DMS114 treated with DMSO at 0.1 percent for 48 hours (cell line): ENCODE measurements around the gene ZNF530.

Source experiments
- DNase-seq: peaks from one replicate; lab custom pipeline; 2025; ENCODE audit not compliant: unreplicated experiment; lab: John Stamatoyannopoulos, UW

The ZNF530 gene

GRCh38 chr19:57599761-57600383 lies at the start of gene ZNF530:
Gene ZNF530, plus strand, starts transcription at chr19:57599885. Its CDS starts 4,461 bp downstream, at chr19:57604346.
- DNase-seq = peak; percentile 76

- DNase-seq = no peak
Observed at GRCh38 chr19:57552432-57552831, 47.3 kb upstream of the ZNF530 start.

GRCh38 chr19:57557659-57558058 lies 42.0 kb upstream of the ZNF530 start:
- no peak for DNase-seq

GRCh38 chr19:57558525-57558924 lies 41.2 kb upstream of the ZNF530 start:
- DNase-seq = no peak

GRCh38 chr19:57559008-57559403 lies 40.7 kb upstream of the ZNF530 start:
- DNase-seq = no peak

- peak; percentile 84 for DNase-seq
Observed at GRCh38 chr19:57559404-57560025, 40.2 kb upstream of the ZNF530 start, which contains the start of gene ZNF550. Gene ZNF550, minus strand, starts transcription at chr19:57559863. Its CDS starts 181 bp downstream, at chr19:57559682.

- DNase-seq = no peak
Observed at GRCh38 chr19:57560049-57560491, 39.6 kb upstream of the ZNF530 start.

GRCh38 chr19:57563547-57563946 lies 36.1 kb upstream of the ZNF530 start:
- DNase-seq = no peak

GRCh38 chr19:57566396-57567265 lies 33.1 kb upstream of the ZNF530 start:
- no peak for DNase-seq

- DNase-seq = no peak
Observed at GRCh38 chr19:57570707-57571106, 29.0 kb upstream of the ZNF530 start.

GRCh38 chr19:57572415-57572947 lies 27.2 kb upstream of the ZNF530 start:
- DNase-seq = no peak

- no peak for DNase-seq
Observed at GRCh38 chr19:57576661-57577060, 23.0 kb upstream of the ZNF530 start.

- peak; percentile 97 for DNase-seq
Observed at GRCh38 chr19:57578487-57579205, 21.0 kb upstream of the ZNF530 start, which contains the start of gene ZNF416. Gene ZNF416, minus strand, starts transcription at chr19:57578911. Its CDS starts 207 bp downstream, at chr19:57578704.

GRCh38 chr19:57583104-57583520 lies 16.6 kb upstream of the ZNF530 start:
- no peak for DNase-seq

- DNase-seq = peak; percentile 88
Observed at GRCh38 chr19:57583521-57584416, 15.9 kb upstream of the ZNF530 start, which contains the start of gene ZIK1. Gene ZIK1, plus strand, starts transcription at chr19:57584145. Its CDS starts 212 bp downstream, at chr19:57584357.

- no peak for DNase-seq
Observed at GRCh38 chr19:57587529-57587928, 12.2 kb upstream of the ZNF530 start.

GRCh38 chr19:57599377-57599760 lies 316 bp upstream of the ZNF530 start:
- no peak for DNase-seq

GRCh38 chr19:57606931-57607330 lies 7.2 kb downstream of the ZNF530 start:
- no peak for DNase-seq

GRCh38 chr19:57611113-57611512 lies 11.4 kb downstream of the ZNF530 start:
- DNase-seq = no peak
